ENCODE results near the gene KNDC1. TPM values are rescaled to one million over a fixed set of nuclear protein-coding genes. Genes with fewer than 3 reads are reported as not detected.
"Not testable (repeated sequence)": the region's sequence is repeated elsewhere in the genome, so short reads cannot be mapped to it uniquely, and the experiment has no call there.

The KNDC1 gene
- polyA plus RNA-seq, 1 donor from 2014 or later = 0.05 TPM

- H3K27ac Mint-ChIP-seq = peak overlapping the region in 1 of 3 donors; percentile 19
- H3K9me3 Mint-ChIP-seq = peaks cover 0 to 3% (median 0%) of the 10 kb centered on the region in 3 donors
- no peaks in the 10 kb centered on the region for H3K4me1 Mint-ChIP-seq
- H3K27me3 Mint-ChIP-seq = peaks cover 4% of the 10 kb centered on the region
- no peak overlapping the region for H3K4me3 Mint-ChIP-seq
- no peaks in the 10 kb centered on the region for H3K36me3 Mint-ChIP-seq
These were observed 53.0 kb downstream of the KNDC1 start for GRCh38 chr10:133212853-133213494.

GRCh38 chr10:133213641-133214467 is 53.8 kb downstream of the KNDC1 start:
- H3K27ac Mint-ChIP-seq = peak overlapping the region in 2 of 3 donors; percentile 19 to 53
- H3K4me1 Mint-ChIP-seq = no peaks in the 10 kb centered on the region
- no peak overlapping the region for H3K4me3 Mint-ChIP-seq
- no peaks in the 10 kb centered on the region for H3K36me3 Mint-ChIP-seq
- H3K9me3 Mint-ChIP-seq = peaks cover 0 to 3% (median 0%) of the 10 kb centered on the region in 3 donors
- H3K27me3 Mint-ChIP-seq = peaks cover 4% of the 10 kb centered on the region

GRCh38 chr10:133214468-133215410 is 54.7 kb downstream of the KNDC1 start:
- H3K27ac Mint-ChIP-seq = peak overlapping the region in 2 of 3 donors; percentile 53 to 78
- no peak overlapping the region for H3K4me3 Mint-ChIP-seq
- H3K9me3 Mint-ChIP-seq = peaks cover 0 to 3% (median 0%) of the 10 kb centered on the region in 3 donors

GRCh38 chr10:133215586-133215985 is 55.6 kb downstream of the KNDC1 start:
- H3K36me3 Mint-ChIP-seq = no peaks in the 10 kb centered on the region
- no peaks in the 10 kb centered on the region for H3K4me1 Mint-ChIP-seq
- H3K27me3 Mint-ChIP-seq = peaks cover 4% of the 10 kb centered on the region
- no peak overlapping the region for H3K4me3 Mint-ChIP-seq
- H3K27ac Mint-ChIP-seq = no peak overlapping the region
- peaks cover 0 to 3% (median 0%) of the 10 kb centered on the region in 3 donors for H3K9me3 Mint-ChIP-seq

More at GRCh38 chr10:133214468-133215410, 54.7 kb downstream of the KNDC1 start:
- no peaks in the 10 kb centered on the region for H3K36me3 Mint-ChIP-seq
- H3K27me3 Mint-ChIP-seq = peaks cover 4% of the 10 kb centered on the region
- no peaks in the 10 kb centered on the region for H3K4me1 Mint-ChIP-seq

- Mint-ChIP-seq H3K27ac (no peak overlapping the region), H3K36me3 (no peaks in the 10 kb centered on the region), H3K27me3 (peaks cover 4% of the 10 kb centered on the region), H3K4me3 (no peak overlapping the region), H3K9me3 (peaks cover 0 to 3% (median 0%) of the 10 kb centered on the region in 3 donors), H3K4me1 (no peaks in the 10 kb centered on the region)
These were observed 56.8 kb downstream of the KNDC1 start for GRCh38 chr10:133216776-133217175.

GRCh38 chr10:133217800-133218589 is 58.0 kb downstream of the KNDC1 start:
- Mint-ChIP-seq H3K9me3 (no peaks in the 10 kb centered on the region), H3K27ac (no peak overlapping the region), H3K36me3 (no peaks in the 10 kb centered on the region), H3K4me1 (no peaks in the 10 kb centered on the region), H3K4me3 (no peak overlapping the region), H3K27me3 (no peaks in the 10 kb centered on the region)

- Mint-ChIP-seq H3K27ac (no peak overlapping the region), H3K4me1 (no peaks in the 10 kb centered on the region), H3K4me3 (no peak overlapping the region), H3K36me3 (no peaks in the 10 kb centered on the region), H3K27me3 (no peaks in the 10 kb centered on the region), H3K9me3 (no peaks in the 10 kb centered on the region)
These were observed 58.9 kb downstream of the KNDC1 start for GRCh38 chr10:133218891-133219290.

GRCh38 chr10:133219782-133220181 is 59.8 kb downstream of the KNDC1 start:
- Mint-ChIP-seq H3K9me3 (no peaks in the 10 kb centered on the region), H3K4me3 (no peak overlapping the region), H3K27ac (no peak overlapping the region), H3K4me1 (no peaks in the 10 kb centered on the region), H3K27me3 (peaks cover 6% of the 10 kb centered on the region), H3K36me3 (no peaks in the 10 kb centered on the region)

- no peak overlapping the region for H3K4me3 Mint-ChIP-seq
- no peak overlapping the region for H3K27ac Mint-ChIP-seq
- peaks cover 13% of the 10 kb centered on the region for H3K27me3 Mint-ChIP-seq
- no peaks in the 10 kb centered on the region for H3K9me3 Mint-ChIP-seq
- H3K36me3 Mint-ChIP-seq = no peaks in the 10 kb centered on the region
- peaks cover 0 to 7% (median 4%) of the 10 kb centered on the region in 3 donors for H3K4me1 Mint-ChIP-seq
These were observed 61.3 kb downstream of the KNDC1 start for GRCh38 chr10:133221331-133221730.

GRCh38 chr10:133221756-133222155 is 61.7 kb downstream of the KNDC1 start:
- not testable (repeated sequence) for H3K36me3 Mint-ChIP-seq, H3K27ac Mint-ChIP-seq, H3K4me1 Mint-ChIP-seq, H3K4me3 Mint-ChIP-seq, H3K9me3 Mint-ChIP-seq
- H3K27me3 Mint-ChIP-seq = peaks cover 17% of the 10 kb centered on the region

- no peak overlapping the region for H3K27ac Mint-ChIP-seq
- H3K4me1 Mint-ChIP-seq = peaks cover 0 to 9% (median 8%) of the 10 kb centered on the region in 3 donors
- H3K9me3 Mint-ChIP-seq = peaks cover 0 to 1% (median 0%) of the 10 kb centered on the region in 3 donors
- no peak overlapping the region for H3K4me3 Mint-ChIP-seq
- H3K36me3 Mint-ChIP-seq = no peaks in the 10 kb centered on the region
- peaks cover 25% of the 10 kb centered on the region for H3K27me3 Mint-ChIP-seq
These were observed 64.1 kb downstream of the KNDC1 start for GRCh38 chr10:133224076-133224475.

GRCh38 chr10:133224756-133225372 is 64.8 kb downstream of the KNDC1 start:
- peaks cover 0 to 12% (median 11%) of the 10 kb centered on the region in 3 donors for H3K4me1 Mint-ChIP-seq
- no peak overlapping the region for H3K4me3 Mint-ChIP-seq
- no peak overlapping the region for H3K27ac Mint-ChIP-seq
- H3K9me3 Mint-ChIP-seq = peaks cover 0 to 4% (median 0%) of the 10 kb centered on the region in 3 donors
- peaks cover 30% of the 10 kb centered on the region for H3K27me3 Mint-ChIP-seq
- no peaks in the 10 kb centered on the region for H3K36me3 Mint-ChIP-seq

- Mint-ChIP-seq H3K4me1 (peaks cover 0 to 12% (median 11%) of the 10 kb centered on the region in 3 donors), H3K9me3 (peaks cover 0 to 4% (median 0%) of the 10 kb centered on the region in 3 donors), H3K4me3 (peak overlapping the region in 1 of 4 donors; percentile 49), H3K36me3 (no peaks in the 10 kb centered on the region), H3K27ac (no peak overlapping the region), H3K27me3 (peaks cover 30% of the 10 kb centered on the region)
These were observed 65.7 kb downstream of the KNDC1 start for GRCh38 chr10:133225707-133226191.

All from IgD-negative memory B cell (primary cell).